ENCODE measurements around the gene MYO1A. TPM values are rescaled to one million over a fixed set of nuclear protein-coding genes. Genes with fewer than 3 reads are reported as not detected.

MYO1A gene
- total and polyA plus RNA-seq, 4 donors: 0.03 to 0.28 (median 0.08) TPM; not detected in 1

DNA sequence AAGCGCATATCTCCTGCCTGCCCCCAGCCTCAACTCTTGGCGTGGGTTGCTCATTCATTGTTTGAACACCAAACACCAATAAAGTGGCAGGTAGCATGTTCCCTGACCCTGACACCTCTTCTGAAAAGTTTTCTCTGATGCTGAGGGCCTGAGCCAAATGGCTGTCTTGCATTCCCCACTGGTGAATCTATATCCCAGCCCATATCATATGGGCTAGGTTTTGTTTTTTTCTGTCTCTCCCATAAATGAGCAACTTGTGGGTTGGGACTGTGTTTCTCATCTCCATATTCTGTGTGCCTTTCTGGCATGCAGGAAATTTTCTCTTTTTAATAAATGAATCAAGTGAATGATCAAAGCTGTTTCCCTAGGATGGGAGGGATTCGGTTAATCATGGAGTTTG lies 5.0 kb downstream of the MYO1A start:
- Histone ChIP-seq H3K36me3 (ENCODE audit: control insufficient read depth in 4 of 4, insufficient read depth in 3 of 4, low read depth in 1 of 4, low read length in 3 of 4) (no peaks in the 10 kb centered on the region), H3K9me3 (ENCODE audit: control insufficient read depth in 4 of 4, low read length in 3 of 4) (no peaks in the 10 kb centered on the region), H3K27ac (ENCODE audit: low read depth in 1 of 2, low read length in 2 of 2) (no peak overlapping the region), H3K4me1 (ENCODE audit: control insufficient read depth in 4 of 4, insufficient read depth in 4 of 4, low read length in 3 of 4) (no peaks in the 10 kb centered on the region), H3K4me3 (ENCODE audit: low read depth in 1 of 3, low read length in 3 of 3) (no peak overlapping the region), H3K27me3 (ENCODE audit: control insufficient read depth in 4 of 4, insufficient read depth in 4 of 4, low read length in 3 of 4) (no peaks in the 10 kb centered on the region), H3K9ac (ENCODE audit: low read depth in 1 of 2, low read length in 2 of 2) (no peak overlapping the region)
- DNase-seq (ENCODE audit: low spot score): no peak
- 93% methylated on average over 3 of the region's 3 CpGs for WGBS
- TF ChIP-seq, protein P1, sequence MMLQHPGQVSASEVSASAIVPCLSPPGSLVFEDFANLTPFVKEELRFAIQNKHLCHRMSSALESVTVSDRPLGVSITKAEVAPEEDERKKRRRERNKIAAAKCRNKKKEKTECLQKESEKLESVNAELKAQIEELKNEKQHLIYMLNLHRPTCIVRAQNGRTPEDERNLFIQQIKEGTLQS (IDR thresholded peaks at IDR 0.05): no peak
- TF ChIP-seq NR2F2 (IDR thresholded peaks at IDR 0.05) (no peak), GABPA (IDR thresholded peaks at IDR 0.05 in 1 of 2, conservative IDR thresholded peaks at IDR 0.05 in 1 of 2) (no peak), EGR1 (IDR thresholded peaks at IDR 0.05; ENCODE audit: low read depth in 2 of 2) (no peak), HNF4A (conservative IDR thresholded peaks at IDR 0.05) (no peak), FOXA2 (IDR thresholded peaks at IDR 0.05) (no peak), HNF4G (IDR thresholded peaks at IDR 0.05) (no peak), RAD21 (IDR thresholded peaks at IDR 0.05) (no peak), SP1 (IDR thresholded peaks at IDR 0.05) (no peak), FOXA1 (IDR thresholded peaks at IDR 0.05) (no peak), TAF1 (conservative IDR thresholded peaks at IDR 0.05) (no peak), YY1 (IDR thresholded peaks at IDR 0.05) (no peak), RXRA (IDR thresholded peaks at IDR 0.05) (no peak), JUND (IDR thresholded peaks at IDR 0.05) (no peak)
- TF ChIP-seq, protein P2, sequence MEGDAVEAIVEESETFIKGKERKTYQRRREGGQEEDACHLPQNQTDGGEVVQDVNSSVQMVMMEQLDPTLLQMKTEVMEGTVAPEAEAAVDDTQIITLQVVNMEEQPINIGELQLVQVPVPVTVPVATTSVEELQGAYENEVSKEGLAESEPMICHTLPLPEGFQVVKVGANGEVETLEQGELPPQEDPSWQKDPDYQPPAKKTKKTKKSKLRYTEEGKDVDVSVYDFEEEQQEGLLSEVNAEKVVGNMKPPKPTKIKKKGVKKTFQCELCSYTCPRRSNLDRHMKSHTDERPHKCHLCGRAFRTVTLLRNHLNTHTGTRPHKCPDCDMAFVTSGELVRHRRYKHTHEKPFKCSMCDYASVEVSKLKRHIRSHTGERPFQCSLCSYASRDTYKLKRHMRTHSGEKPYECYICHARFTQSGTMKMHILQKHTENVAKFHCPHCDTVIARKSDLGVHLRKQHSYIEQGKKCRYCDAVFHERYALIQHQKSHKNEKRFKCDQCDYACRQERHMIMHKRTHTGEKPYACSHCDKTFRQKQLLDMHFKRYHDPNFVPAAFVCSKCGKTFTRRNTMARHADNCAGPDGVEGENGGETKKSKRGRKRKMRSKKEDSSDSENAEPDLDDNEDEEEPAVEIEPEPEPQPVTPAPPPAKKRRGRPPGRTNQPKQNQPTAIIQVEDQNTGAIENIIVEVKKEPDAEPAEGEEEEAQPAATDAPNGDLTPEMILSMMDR (IDR thresholded peaks at IDR 0.05; ENCODE audit: low read depth, low read length, missing input control): no peak
- TF ChIP-seq, protein P3, sequence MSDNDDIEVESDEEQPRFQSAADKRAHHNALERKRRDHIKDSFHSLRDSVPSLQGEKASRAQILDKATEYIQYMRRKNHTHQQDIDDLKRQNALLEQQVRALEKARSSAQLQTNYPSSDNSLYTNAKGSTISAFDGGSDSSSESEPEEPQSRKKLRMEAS (IDR thresholded peaks at IDR 0.05): no peak
- TF ChIP-seq, protein P4, sequence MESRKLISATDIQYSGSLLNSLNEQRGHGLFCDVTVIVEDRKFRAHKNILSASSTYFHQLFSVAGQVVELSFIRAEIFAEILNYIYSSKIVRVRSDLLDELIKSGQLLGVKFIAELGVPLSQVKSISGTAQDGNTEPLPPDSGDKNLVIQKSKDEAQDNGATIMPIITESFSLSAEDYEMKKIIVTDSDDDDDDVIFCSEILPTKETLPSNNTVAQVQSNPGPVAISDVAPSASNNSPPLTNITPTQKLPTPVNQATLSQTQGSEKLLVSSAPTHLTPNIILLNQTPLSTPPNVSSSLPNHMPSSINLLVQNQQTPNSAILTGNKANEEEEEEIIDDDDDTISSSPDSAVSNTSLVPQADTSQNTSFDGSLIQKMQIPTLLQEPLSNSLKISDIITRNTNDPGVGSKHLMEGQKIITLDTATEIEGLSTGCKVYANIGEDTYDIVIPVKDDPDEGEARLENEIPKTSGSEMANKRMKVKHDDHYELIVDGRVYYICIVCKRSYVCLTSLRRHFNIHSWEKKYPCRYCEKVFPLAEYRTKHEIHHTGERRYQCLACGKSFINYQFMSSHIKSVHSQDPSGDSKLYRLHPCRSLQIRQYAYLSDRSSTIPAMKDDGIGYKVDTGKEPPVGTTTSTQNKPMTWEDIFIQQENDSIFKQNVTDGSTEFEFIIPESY (IDR thresholded peaks at IDR 0.05): no peak
- TF ChIP-seq, protein P5, sequence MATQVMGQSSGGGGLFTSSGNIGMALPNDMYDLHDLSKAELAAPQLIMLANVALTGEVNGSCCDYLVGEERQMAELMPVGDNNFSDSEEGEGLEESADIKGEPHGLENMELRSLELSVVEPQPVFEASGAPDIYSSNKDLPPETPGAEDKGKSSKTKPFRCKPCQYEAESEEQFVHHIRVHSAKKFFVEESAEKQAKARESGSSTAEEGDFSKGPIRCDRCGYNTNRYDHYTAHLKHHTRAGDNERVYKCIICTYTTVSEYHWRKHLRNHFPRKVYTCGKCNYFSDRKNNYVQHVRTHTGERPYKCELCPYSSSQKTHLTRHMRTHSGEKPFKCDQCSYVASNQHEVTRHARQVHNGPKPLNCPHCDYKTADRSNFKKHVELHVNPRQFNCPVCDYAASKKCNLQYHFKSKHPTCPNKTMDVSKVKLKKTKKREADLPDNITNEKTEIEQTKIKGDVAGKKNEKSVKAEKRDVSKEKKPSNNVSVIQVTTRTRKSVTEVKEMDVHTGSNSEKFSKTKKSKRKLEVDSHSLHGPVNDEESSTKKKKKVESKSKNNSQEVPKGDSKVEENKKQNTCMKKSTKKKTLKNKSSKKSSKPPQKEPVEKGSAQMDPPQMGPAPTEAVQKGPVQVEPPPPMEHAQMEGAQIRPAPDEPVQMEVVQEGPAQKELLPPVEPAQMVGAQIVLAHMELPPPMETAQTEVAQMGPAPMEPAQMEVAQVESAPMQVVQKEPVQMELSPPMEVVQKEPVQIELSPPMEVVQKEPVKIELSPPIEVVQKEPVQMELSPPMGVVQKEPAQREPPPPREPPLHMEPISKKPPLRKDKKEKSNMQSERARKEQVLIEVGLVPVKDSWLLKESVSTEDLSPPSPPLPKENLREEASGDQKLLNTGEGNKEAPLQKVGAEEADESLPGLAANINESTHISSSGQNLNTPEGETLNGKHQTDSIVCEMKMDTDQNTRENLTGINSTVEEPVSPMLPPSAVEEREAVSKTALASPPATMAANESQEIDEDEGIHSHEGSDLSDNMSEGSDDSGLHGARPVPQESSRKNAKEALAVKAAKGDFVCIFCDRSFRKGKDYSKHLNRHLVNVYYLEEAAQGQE (IDR thresholded peaks at IDR 0.05): no peak
